Activated CD8-positive, alpha-beta memory T cell treated with anti-CD3 and anti-CD28 coated beads for 48 hours (primary cell): ENCODE data around the gene ULK4.

Source experiments
- DNase-seq, 3 experiments: peaks; one replicate each; pipeline ENCODE4 v3.0.0-alpha.2; 2020; ENCODE audit warnings: low read depth in 2 of 3, low spot score in 2 of 3

Gene ULK4

DNA sequence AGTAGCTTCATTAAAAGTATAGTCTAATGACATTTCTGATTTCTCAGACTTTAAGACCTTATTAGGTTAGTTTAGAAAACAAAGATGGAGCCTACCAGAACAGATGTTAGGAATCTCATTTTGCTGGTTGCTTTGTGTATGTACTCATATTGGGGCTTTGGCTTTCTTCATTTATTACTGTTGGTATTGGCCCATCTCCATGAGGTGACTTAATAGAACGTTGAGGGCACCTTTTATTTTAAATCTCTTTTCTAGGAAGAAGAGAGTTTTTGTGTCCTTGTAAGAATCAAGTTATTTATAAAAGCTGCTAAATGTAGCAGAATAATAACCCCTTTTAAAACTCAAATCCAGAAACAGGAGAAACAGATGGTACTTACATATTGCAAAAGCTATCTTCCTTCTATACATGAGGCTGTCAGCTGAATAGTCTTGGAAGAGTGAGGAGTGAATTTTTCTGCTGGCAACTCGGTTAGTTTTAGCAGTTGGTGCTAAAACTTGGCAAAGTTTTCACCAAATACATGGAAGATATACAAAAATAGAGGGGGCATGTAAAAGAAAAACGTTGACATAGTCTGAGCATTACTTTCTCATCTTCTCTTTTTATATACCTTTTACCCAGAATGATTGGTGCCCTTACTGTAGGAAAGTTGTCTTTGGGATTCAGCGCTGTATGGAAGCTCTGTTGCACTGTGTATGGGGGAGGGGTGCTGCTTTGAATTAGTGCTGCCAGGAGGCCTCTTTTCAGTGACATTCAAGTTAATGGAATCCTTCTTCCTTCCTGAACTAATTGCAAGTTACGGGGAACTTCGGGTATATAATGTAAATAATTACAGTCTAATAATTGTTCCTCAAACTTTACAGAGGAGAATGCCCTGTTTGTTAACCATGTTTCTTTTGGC is 726.8 kb downstream of the ULK4 start:
- DNase-seq = no peak

DNA sequence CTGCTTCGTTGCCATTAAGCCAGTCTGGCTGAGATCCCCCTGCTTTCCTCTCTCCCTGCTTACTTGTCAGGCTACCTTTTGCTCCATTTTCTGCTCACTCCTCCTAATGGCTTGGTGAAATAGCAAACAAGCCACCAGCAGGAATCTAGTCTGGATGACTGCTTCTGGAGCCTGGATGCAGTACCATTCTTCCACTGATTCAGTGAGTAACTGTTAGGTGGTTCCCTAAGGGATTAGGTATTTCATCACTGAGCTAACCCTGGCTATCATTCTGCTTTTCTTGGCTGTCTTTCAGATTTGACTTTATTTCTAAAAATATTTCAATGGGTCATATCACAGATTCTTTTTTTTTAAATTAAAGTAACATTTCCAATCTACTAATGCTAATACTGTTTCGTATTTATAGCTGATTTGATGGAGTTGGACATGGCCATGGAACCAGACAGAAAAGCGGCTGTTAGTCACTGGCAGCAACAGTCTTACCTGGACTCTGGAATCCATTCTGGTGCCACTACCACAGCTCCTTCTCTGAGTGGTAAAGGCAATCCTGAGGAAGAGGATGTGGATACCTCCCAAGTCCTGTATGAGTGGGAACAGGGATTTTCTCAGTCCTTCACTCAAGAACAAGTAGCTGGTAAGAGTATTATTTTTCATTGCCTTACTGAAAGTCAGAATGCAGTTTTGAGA is 737.6 kb downstream of the ULK4 start:
- no peak for DNase-seq

DNA sequence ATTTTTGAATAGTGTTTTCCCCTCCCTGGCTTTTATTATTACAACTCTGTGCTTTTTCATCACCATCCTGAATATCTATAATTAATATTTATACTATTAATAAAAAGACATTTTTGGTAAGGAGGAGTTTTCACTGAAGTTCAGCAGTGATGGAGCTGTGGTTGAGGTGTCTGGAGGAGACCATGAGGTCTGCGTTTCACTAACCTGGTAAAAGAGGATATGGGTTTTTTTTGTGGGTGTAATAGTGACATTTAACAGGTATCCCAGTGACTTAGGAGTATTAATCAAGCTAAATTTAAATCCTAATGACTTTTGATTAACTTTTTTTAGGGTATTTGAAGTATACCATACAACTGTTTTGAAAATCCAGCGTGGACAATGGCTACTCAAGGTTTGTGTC is 738.2 kb downstream of the ULK4 start:
- no peak for DNase-seq

DNA sequence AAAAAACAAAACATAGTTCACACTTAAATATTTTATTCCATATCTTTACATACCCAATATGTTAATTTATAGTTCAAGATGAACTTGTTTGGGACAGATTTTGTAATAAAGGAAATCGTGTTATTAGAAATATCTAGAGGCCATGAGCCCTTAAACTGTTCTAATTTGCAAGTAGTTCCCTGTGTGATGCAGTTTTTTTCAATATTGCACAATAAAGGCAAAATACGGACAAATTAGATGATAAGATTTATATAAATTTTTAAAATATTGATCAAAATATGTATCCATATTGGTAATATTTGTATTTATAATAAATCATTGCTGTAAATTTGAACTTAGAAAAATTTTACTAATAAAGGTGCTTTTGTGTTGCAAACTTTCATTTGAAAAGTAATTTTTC is 738.8 kb downstream of the ULK4 start:
- no peak for DNase-seq

DNA sequence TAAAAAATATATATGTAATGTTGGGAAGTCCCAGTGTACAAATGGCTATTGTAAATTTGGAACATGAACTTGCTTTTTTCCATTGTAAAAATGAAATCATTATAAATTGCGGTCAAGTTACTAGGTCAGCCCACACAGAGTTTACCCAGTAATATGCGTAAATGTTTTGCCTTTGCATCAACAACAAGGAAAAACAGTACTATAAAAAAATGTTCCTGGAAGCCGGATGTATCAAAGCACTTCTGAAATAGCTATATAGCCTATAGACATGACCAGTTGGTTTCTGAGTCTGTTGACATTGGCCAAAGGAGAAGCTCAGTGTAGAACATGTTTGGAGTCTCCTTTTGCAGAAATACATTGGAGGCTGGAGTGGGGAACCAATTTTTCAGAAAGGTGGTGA is 739.4 kb downstream of the ULK4 start:
- no peak for DNase-seq

DNA sequence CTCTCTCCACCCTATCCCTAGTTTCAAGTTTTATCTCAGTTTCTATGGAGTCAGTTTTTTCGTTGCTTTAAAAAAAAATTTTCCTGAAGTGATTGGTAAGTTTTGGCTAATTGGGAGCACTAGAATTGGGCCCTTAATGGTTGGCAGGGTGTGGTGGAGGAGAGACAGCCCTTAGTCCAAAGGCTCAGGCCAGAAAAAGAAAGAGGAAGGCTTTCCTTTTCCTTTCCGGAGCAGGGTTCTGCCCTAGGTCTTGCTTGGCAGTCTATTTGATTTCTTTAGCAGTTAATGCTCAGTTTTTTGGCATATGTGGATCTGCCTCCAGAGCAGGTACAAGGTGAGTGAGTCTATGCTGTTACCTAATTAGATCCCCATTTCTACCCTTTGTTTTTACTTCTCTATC is 739.9 kb downstream of the ULK4 start:
- DNase-seq = no peak

DNA sequence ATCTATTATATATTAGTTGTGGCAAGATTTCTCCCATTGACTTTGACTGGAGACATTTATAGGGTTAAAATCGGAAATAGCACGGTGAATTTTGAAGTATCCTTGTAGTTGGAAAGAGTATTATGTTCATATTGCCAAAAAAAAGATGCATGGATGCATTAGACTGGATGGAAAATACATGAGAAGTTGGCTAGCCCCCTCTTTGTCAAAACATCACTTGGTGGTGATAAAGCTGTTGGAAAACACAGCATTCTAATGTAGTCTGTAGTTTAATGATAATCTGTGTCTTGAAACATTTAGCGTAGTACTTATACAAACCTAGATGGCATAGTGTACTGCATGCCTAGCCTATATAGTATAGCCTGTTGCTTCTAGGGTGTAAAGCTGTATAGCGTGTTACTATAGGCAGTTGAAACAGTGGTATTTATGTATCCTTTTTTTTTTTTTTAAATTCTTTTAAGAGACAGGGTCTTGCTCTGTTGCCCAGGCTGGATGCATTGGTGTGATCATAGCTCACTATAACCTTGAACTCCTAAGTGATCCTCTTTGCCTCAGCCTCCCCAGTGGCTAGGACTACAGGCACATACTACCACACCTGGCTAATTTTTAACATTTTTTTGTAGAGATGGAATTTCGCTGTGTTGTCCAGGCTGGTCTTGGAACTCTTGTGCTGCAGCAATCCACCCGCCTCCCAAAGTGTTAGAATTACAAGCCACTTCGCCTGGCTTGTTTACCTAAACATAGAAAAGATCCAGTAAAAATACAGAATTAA is 740.8 kb downstream of the ULK4 start:
- no peak for DNase-seq

DNA sequence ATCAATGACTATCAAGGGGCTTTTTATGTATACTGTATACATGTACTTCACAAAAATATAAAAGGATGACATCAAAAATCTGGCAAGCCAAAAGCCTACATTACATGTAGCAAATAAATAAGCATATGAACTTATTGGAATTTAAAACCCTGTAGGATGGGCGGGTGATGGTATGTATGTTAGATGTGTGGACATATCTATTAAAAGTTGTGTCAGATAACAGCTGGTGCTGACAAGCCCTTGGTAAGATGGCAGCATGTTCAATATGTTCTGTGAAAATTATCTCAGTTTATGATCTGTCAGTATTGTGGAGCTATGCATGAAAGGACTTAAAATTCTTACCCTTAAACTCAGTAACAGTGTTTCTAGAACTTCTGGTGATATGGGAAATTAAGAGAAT is 742.5 kb downstream of the ULK4 start:
- DNase-seq = no peak

DNA sequence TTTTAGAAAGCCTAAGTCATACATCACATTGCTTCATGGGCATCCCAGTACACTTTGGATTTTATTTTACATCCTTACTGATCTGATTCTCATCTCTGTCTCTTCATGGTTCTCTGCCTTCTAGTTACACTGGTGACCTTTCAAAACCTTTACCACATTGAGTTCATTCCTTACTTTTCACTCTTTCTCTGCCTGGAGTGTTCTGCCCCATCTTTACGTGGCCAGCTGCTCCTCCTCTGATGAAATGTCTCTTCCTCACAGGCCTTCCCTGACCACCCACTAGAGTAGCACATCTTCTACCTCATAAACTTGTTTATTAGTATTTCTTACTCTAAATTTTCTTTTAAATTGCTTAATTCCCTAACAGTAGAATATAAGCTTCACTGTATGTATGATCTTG is 744.9 kb downstream of the ULK4 start:
- no peak for DNase-seq

DNA sequence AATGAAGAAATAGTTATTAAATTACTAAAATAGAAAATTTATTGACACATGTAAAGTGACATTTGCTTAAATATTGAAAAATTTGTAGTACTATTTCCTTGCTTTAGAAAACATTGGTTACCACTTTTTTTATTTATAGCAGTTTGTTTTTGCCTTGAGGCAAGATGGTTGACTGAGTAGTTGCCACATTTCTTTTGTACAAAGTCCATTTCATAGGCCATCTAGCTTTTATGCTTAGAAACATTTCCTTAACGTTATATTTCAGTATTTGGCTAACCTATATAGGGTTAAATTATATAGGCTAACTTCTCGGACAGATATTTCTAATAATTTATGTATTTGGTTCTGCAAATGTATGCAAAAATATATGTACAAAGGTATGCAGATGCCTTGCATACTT is 745.5 kb downstream of the ULK4 start:
- no peak for DNase-seq

DNA sequence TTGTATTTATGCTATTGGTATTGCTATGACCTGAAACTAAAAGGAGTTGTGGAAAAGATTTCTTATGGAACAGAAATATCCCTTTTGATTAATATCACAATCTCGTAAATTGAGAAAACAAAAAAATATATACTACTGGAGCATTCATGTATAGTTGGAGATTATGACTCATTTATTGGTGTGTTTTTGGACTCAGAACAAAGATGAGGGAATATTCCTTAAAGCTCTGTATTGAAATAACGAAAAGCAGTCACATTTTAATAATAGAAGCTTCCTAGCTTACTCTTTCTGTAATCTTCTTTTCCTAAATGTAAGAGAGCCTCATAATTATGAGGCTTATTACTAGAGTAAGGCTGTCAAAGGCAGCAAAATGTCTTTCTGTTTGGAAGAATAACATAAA is 748.3 kb downstream of the ULK4 start:
- DNase-seq = no peak

DNA sequence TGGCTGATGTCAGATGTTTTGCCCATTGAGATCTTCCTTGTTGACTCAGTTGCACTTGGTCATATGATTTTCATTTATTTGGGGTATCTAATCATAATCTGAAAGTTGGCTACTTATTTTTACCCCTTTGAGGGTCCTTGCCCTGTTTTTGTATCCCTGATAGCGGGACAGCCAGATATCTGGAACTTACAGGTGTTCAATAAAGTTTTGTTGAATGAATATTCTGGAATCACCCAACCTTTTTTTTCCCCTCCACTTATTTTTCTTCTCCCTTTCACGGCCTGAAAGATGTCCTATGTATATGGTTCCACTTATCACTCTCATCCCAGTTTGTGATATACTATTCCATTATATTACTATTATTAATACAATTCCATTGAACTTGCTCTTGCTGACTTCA is 749.8 kb downstream of the ULK4 start:
- DNase-seq = no peak

DNA sequence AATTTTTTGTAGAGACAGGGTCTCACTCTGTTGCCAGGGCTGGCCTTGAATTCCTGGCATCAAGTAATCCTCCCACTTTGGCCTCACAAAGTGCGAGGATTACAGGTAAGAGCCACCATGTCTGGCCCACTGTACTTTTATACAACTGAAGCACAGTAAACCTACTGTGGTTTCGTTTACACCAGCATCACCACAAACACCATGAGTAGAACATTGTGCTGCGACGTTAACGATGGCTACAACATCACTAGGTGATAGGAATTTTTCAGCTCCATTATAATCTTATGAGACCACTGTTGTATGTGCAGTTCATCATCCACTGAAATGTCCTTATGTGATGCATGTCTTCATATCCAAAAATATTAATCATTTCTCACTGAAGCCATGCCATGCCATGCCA is 750.9 kb downstream of the ULK4 start:
- DNase-seq = no peak

DNA sequence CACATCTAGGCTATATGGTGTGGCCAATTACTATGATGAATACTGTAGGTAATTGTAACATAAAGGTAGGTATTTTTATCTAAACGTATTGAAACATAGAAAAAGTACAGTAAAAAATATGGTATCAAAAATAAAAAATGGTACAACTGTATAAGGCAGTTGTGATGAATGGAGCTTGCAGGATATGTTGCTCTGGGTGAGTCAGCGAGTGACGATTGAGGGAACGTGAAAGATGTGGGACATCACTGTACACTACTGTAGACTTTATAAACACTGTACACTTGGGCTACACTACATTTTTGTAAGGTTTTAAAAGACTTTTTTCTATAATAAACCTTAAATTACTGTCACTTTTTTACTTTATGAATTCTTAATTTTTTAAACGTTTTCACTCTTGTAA is 752.3 kb downstream of the ULK4 start:
- DNase-seq = no peak

DNA sequence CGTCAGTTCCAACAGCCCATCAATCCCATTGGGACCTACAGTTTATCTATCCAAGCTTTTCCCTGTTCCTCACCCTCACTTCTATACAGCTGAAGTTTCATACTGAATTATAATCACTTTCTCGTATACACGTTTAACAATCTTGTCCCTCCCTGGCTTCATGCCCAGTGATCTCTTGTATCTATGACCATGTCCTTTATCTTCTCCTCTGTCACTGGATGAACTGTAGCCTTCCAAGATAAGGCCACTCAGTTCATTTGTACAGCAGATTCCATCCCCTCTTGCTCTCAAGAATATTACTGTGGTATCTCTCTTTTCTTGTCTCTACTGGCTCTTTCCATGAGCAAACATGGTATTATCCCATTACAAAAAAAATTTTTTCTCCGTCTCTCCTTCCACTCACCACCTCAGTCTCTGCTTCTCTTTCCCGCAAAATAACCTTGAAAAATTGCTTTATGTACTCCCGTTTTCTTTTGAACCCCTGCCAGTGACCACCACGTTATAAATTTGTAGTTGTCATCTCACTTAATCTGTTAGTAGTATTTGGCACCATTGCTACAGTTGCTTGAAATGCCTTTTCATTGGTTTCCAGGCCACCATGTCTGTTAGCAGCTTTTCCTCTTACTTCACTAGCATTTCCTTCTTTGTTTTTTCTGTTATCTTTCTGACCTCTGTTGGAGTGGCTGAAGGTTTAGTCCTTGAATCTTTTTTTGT is 753.2 kb downstream of the ULK4 start:
- no peak for DNase-seq

DNA sequence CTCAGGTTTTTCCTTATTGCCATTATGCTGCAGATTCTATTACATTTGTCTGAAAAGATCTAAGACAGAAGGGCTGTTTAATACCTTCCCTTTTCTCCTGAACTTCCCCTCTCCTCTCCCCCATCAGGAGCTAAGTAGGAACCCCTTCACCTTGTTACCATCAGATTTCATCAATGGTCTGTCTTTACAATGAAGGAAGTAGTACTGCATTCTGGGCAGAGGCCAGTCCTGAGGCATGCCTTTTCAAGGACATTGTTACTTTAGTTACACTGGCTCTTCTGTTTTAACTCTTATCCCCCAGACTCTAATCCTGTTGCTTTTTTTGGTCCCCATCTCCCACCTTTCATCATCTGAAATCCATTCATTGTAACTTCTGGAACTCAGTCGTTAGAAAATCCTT is 754.5 kb downstream of the ULK4 start:
- DNase-seq = no peak

DNA sequence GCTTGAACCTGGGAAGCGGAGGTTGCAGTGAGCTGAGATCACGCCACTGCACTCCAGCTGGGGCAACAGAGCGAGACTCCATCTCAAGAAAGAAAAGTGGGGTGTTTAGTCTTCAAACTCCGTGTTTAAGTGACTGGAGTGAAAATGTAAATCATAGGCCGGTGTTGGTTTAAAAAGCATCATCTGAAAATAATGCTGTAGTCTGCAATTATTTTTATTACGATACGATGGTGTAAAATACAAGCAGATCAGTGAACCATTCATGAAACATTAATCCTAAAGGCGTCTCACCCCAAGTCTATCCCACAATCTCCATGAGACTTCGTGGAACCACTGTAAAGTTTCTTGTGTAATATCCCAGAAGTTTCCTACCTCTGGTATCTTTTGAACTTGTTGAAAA is 756.3 kb downstream of the ULK4 start:
- no peak for DNase-seq

DNA sequence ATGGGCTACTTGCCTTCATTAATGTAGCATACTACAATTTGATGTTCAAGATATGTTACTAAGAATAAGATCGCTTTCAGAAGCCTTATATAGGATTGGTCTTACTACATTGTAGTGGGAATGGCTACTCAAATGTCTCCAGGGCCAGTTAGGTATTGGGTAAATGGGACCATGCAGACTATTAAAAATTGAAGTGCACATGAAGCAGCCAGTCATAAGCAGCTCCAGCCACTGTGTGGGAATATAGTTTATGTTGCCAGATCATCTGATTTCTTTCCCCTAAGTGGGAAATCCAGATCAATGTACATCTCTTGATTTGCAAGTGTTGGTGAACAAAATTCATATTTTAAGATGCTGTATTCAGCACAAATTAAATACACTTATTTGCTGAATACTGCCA is 757.5 kb downstream of the ULK4 start:
- DNase-seq = no peak

DNA sequence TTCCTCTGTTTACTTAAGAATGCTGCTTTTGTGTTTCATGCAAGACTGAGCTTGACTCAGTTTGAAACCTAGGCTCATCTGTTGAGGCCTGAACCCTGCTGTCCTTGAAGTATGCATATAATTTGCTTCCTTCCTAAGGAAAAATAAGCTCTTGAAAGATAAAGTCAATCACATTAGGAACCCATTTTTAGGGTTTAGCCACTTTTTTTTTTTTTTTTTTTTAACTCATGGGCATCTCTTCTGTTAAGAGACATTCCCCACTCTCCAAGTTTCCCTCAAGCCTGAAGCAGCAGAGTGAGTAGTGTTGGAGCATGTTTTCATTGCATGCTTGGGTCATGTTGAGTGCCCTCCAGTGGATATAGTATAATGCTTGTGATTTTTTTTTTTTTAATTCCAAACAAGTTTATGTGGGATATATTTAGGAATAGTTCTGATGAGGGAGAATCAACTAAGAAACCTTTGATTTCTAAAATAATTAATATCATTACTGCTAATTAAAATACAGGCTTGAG is 759.0 kb downstream of the ULK4 start:
- no peak for DNase-seq

DNA sequence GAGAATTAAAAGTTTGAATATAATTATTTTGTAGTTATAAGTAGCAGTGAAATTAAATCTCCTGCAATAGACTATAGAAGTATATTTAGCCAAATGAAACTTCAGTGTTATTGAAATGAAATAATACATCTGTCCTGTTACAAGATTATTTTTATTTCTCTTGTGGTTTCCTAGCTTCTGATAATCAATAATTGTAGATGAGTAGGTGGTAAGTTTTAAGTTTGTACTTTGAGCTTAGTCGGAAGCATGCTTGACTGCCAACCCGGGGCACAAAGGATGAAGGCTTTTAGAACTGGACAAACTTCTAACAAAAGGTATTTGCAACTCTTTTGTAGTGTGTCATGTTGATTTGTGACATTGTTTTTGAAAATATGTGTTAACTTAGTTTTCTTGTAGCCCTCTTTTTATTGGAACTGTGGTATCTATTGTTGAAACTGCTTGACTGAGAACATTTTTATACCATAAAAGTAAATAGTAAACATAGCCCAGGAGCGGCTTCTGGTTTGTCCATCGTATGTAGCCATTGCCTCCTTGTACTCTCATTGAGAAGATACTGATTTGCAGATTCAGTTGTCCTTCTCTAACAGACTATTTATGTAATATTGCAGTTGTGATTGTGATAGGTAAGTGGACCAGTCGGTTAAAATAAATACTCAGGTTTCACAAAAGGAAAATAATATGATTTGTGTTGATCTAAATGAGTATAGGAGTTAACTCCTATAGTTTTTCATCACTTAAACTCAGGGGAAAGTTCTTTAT is 759.6 kb downstream of the ULK4 start:
- no peak for DNase-seq

DNA sequence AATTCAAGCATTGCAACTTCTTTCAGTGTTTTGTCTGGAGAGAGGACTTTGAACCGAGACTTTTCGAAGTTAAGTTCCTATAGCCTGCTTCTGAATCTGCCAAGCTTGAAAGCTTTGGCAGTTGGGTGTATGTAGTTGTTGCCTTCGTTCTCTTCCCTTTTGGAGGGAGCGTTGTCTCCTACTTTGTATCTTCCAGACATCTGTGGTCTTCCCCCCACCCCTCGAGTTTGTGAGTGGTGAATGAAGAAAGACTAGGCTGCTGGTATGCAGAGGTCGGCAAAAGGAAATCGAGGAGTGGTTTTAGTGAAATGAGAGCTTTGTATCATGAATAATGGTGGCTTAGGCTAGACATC is 761.3 kb downstream of the ULK4 start:
- DNase-seq = no peak
